ENCODE data around the gene SIGLEC9. TPM values are rescaled to one million over a fixed set of nuclear protein-coding genes. Genes with fewer than 3 reads are reported as not detected.

The SIGLEC9 gene
- total and polyA plus RNA-seq, 2 of the 8 experiments (the other 6 are each of a cell fraction or from before 2014, with no cell fraction given) = not detected

DNA sequence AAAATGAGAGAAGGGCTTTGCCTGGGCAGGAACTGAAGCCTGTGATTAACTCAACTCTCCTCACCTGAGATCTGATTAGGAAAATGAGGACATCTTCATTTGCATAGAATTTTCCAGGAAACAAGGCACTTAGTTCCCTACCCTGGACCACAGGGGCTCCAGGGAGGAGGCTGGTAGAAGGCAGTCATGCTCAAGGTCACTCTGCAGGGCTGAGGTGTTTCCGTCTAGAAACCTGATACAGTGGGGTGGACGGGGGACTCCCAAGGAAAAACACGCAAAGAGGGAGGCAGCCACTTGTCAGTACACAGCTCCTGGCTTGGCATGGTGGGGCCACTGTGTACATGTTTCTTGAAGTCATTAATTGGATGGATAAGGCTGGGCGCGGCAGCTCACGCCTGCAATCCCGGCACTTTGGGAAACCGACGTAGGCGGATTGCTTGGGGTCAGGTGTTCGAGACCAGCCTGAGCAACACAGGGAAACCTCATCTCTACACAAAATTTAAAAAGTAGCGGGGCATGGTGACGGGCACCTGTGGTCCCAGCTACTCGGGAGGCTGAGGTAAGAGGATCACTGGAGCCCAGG lies 48.0 kb upstream of the SIGLEC9 start:
- Histone ChIP-seq H4K8ac (ENCODE audit: extremely low read depth, insufficient read depth, low read length) (no peak overlapping the region), H2BK12ac (ENCODE audit: low read depth, low read length) (0 out of 2 replicates have a peak overlapping the region, but pooled peaks have one; percentile 18), H2AFZ (ENCODE audit: low read length) (no peak overlapping the region), H3K18ac (ENCODE audit: extremely low read depth, low read length) (no peak overlapping the region), H3K23me2 (ENCODE audit: low read depth, low read length) (no peaks in the 10 kb centered on the region), H3K79me2 (ENCODE audit: control insufficient read depth in 1 of 2, insufficient read depth in 2 of 2, low read length in 2 of 2) (no peaks in the 10 kb centered on the region), H3K4me2 (ENCODE audit: insufficient read depth in 1 of 2, low read depth in 2 of 2, low read length in 2 of 2) (no peak overlapping the region; a peak in 1 of 4 replicates), H2BK120ac (replicated peaks; ENCODE audit: low read depth, low read length) (no peak overlapping the region), H3K9me3 (ENCODE audit: insufficient read depth in 2 of 2, low read depth in 1 of 2, low read length in 1 of 2) (peaks cover 0 to 3% of the 10 kb centered on the region in 2 experiments; a peak in 1 of 4 replicates), H4K91ac (replicated peaks; ENCODE audit: insufficient read length, low read length) (no peak overlapping the region), H3K56ac (replicated peaks; ENCODE audit: insufficient read length, low read depth, low read length) (no peak overlapping the region), H2BK5ac (ENCODE audit: low read depth, low read length) (no peak overlapping the region), H3K27me3 (replicated peaks in 1 of 4; ENCODE audit: control insufficient read depth in 3 of 4, extremely low read depth in 1 of 4, insufficient read depth in 3 of 4, low read length in 3 of 4) (no peaks in the 10 kb centered on the region), H3K4ac (replicated peaks; ENCODE audit: insufficient read length, low read depth, low read length) (no peak overlapping the region), H4K5ac (ENCODE audit: insufficient read length, low read depth, low read length) (no peak overlapping the region), H3K14ac (ENCODE audit: insufficient read length) (no peak overlapping the region), H3K36me3 (ENCODE audit: control insufficient read depth in 2 of 4, insufficient read depth in 4 of 4, low read length in 3 of 4) (no peaks in the 10 kb centered on the region), H2BK20ac (ENCODE audit: low read length) (0 out of 2 replicates have a peak overlapping the region, but pooled peaks have one; percentile 13), H3K9ac (replicated peaks in 1 of 4; ENCODE audit: extremely low read depth in 1 of 4, low read depth in 3 of 4, low read length in 3 of 4) (no peak overlapping the region), H3K23ac (ENCODE audit: insufficient read length) (no peak overlapping the region), H2AK5ac (ENCODE audit: low read depth, low read length) (no peak overlapping the region), H4K20me1 (replicated peaks in 1 of 2; ENCODE audit: control insufficient read depth in 1 of 2, insufficient read depth in 2 of 2, low read length in 2 of 2) (no peaks in the 10 kb centered on the region), H3K4me3 (ENCODE audit: extremely low read depth in 1 of 4, insufficient read depth in 2 of 4, low read depth in 3 of 4, low read length in 4 of 4) (no peak overlapping the region), H3K79me1 (ENCODE audit: low read depth, low read length) (no peaks in the 10 kb centered on the region), H3K27ac (ENCODE audit: low read depth, low read length) (no peak overlapping the region), H2BK15ac (ENCODE audit: low read length) (no peak overlapping the region), H3K4me1 (replicated peaks in 1 of 4; ENCODE audit: control insufficient read depth in 3 of 4, insufficient read depth in 4 of 4, low read length in 3 of 4) (peaks cover 2 to 4% (median 2%) of the 10 kb centered on the region in 4 experiments; a peak in 4 of 7 replicates)
- WGBS, 2 experiments (ENCODE audit: extremely low coverage in 1 of 2, insufficient coverage in 1 of 2, insufficient read length in 1 of 2, insufficient replicate concordance in 2 of 2, low coverage in 1 of 2, low lambda C conversion rate in 2 of 2, missing lambda C conversion rate in 1 of 2) = 86% methylated on average over 14 of the region's 14 CpGs; no CpG with 5 or more reads in 1 of the 2 experiments
- ChIA-PET CTCF (ENCODE audit: partially characterized antibody) (interaction anchor here (0.8 to 2.0 kb wide), 6 partner anchors 18 to 154 kb away, joined by 3 to 11 read pairs (median 4); no protein-coding TSS in a partner anchor), POLR2A (ENCODE audit: partially characterized antibody) (interaction anchor here (0.7 kb wide), 1 partner anchor 12 kb away, joined by 3 read pairs; no protein-coding TSS in a partner anchor)
- FAIRE-seq (no peak), DNase-seq (ENCODE audit: low read depth in 1 of 2, low spot score in 2 of 2) (no peak)
- TF ChIP-seq RXRA (IDR thresholded peaks at IDR 0.05; ENCODE audit: insufficient read depth, low read depth, low read length) (no peak), CHD2 (IDR thresholded peaks at IDR 0.05; ENCODE audit: low read length) (no peak), POLR2AphosphoS5 (IDR thresholded peaks at IDR 0.05; ENCODE audit: low read depth, low read length) (no peak), E2F6 (IDR thresholded peaks at IDR 0.05) (no peak), POLR2A (IDR thresholded peaks at IDR 0.05; ENCODE audit: control extremely low read depth in 1 of 2, low read depth in 2 of 2, low read length in 2 of 2) (no peak), CTBP2 (IDR thresholded peaks at IDR 0.05; ENCODE audit: borderline replicate concordance, insufficient read depth, insufficient read length, low read length) (no peak), CBX8 (IDR thresholded peaks at IDR 0.05; ENCODE audit: borderline replicate concordance, low read depth, low read length) (no peak), GTF2F1 (IDR thresholded peaks at IDR 0.05; ENCODE audit: borderline replicate concordance, low read depth, low read length) (no peak), BRCA1 (IDR thresholded peaks at IDR 0.05; ENCODE audit: low read depth, low read length) (no peak), USF2 (IDR thresholded peaks at IDR 0.05; ENCODE audit: low read length) (no peak)
- TF ChIP-seq, protein P1, sequence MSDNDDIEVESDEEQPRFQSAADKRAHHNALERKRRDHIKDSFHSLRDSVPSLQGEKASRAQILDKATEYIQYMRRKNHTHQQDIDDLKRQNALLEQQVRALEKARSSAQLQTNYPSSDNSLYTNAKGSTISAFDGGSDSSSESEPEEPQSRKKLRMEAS (IDR thresholded peaks at IDR 0.05) = no peak

All from H1 (cell line).